Thyroid gland (tissue), 4 donors: ENCODE measurements around the gene IVD.

Experiments
- POLR2A ChIP-seq, 2 donors: fragments of 450-650 bp; IDR thresholded peaks; one replicate each; pipeline ENCODE4 v1.6.1; 2017; ENCODE audit warnings: antibody characterized with exemption in 2 of 2, mild to moderate bottlenecking in 2 of 2, moderate library complexity in 1 of 2
- TF ChIP-seq, protein P1 (sequence below), 6 experiments: fragments of 200-600 bp in 3 of 6; fragments of 450-650 bp in 3 of 6; sonication (generic) in 3 of 6; IDR thresholded peaks; one replicate each; pipeline ENCODE4 v1.5.1; 2016 to 2019; ENCODE audit warnings: antibody characterized with exemption in 6 of 6, mild to moderate bottlenecking in 2 of 6, inconsistent platforms in 1 of 6, moderate library complexity in 1 of 6

GRCh38 chr15:40439960-40440742 is 34.6 kb downstream of the IVD start:
- no peak for TF ChIP-seq POLR2A (IDR thresholded peaks at IDR 0.05)
- TF ChIP-seq, protein P1, sequence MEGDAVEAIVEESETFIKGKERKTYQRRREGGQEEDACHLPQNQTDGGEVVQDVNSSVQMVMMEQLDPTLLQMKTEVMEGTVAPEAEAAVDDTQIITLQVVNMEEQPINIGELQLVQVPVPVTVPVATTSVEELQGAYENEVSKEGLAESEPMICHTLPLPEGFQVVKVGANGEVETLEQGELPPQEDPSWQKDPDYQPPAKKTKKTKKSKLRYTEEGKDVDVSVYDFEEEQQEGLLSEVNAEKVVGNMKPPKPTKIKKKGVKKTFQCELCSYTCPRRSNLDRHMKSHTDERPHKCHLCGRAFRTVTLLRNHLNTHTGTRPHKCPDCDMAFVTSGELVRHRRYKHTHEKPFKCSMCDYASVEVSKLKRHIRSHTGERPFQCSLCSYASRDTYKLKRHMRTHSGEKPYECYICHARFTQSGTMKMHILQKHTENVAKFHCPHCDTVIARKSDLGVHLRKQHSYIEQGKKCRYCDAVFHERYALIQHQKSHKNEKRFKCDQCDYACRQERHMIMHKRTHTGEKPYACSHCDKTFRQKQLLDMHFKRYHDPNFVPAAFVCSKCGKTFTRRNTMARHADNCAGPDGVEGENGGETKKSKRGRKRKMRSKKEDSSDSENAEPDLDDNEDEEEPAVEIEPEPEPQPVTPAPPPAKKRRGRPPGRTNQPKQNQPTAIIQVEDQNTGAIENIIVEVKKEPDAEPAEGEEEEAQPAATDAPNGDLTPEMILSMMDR (IDR thresholded peaks at IDR 0.05) = no peak
